CD14-positive monocyte (primary cell): Measurements from ENCODE around the gene KLHL12. TPM values are rescaled to one million over a fixed set of nuclear protein-coding genes. Genes with fewer than 3 reads are reported as not detected.

ENCODE experiments used
- DNase-seq, 3 donors: peaks; one replicate each; pipeline ENCODE4 v3.0.0-alpha.2; 2011 to 2022
- H2AFZ ChIP-seq: 2 replicates; pipeline ENCODE4 v1.6.0; 2012; ENCODE audit warnings: mild to moderate bottlenecking, low read depth, low read length, inconsistent platforms; ENCODE audit not compliant: insufficient read depth, poor library complexity, severe bottlenecking
- H3K27ac ChIP-seq, 2 donors: 1 replicate in 1 of 2; 2 replicates in 1 of 2; pipeline ENCODE4 v1.5.1; 2012 to 2013; ENCODE audit warnings: low read length in 2 of 2, control low read depth in 1 of 2, inconsistent platforms in 1 of 2, low read depth in 1 of 2, mild to moderate bottlenecking in 1 of 2
- H3K27me3 ChIP-seq, 2 donors: one replicate each; pipeline versions ENCODE4 v1.6.0 to v1.6.1; 2011 to 2013; ENCODE audit warnings: low read length in 2 of 2; ENCODE audit not compliant: control insufficient read depth in 2 of 2, insufficient read depth in 2 of 2
- H3K36me3 ChIP-seq, 2 donors: replicated peaks in 1 of 2; 1 replicate in 1 of 2; 2 replicates in 1 of 2; pipeline versions ENCODE4 v1.5.1 to v1.6.1; 2012 to 2013; ENCODE audit warnings: low read length in 2 of 2, control low read depth in 1 of 2, inconsistent platforms in 1 of 2, mild to moderate bottlenecking in 1 of 2; ENCODE audit not compliant: insufficient read depth in 2 of 2, control insufficient read depth in 1 of 2
- H3K4me1 ChIP-seq, 2 donors: 1 replicate in 1 of 2; 2 replicates in 1 of 2; pipeline versions ENCODE4 v1.5.1 to v1.6.1; 2012 to 2013; ENCODE audit warnings: low read length in 2 of 2, control low read depth in 1 of 2, inconsistent platforms in 1 of 2, mild to moderate bottlenecking in 1 of 2, moderate library complexity in 1 of 2; ENCODE audit not compliant: insufficient read depth in 2 of 2, control insufficient read depth in 1 of 2
- H3K4me2 ChIP-seq: replicated peaks from 2 replicates; pipeline ENCODE3; 2012; ENCODE audit warnings: low read length, moderate library complexity, mild to moderate bottlenecking; ENCODE audit not compliant: poor library complexity, severe bottlenecking; ENCODE audit errors: extremely low read depth
- H3K4me3 ChIP-seq, 3 experiments: fragments of 200-600 bp in 1 of 3; sonication (generic) in 1 of 3; replicated peaks in 1 of 3; 1 replicate in 2 of 3; 2 replicates in 1 of 3; pipeline ENCODE4 v1.5.1; 2011 to 2013; ENCODE audit warnings: low read length in 3 of 3, mild to moderate bottlenecking in 3 of 3, control low read depth in 2 of 3, low read depth in 2 of 3, inconsistent platforms in 1 of 3, moderate library complexity in 1 of 3
- H3K79me2 ChIP-seq: 2 replicates; pipeline ENCODE4 v1.6.0; 2012; ENCODE audit warnings: mild to moderate bottlenecking, control low read depth, inconsistent platforms, low read length, moderate library complexity; ENCODE audit not compliant: insufficient read depth
- H3K9ac ChIP-seq: 2 replicates; pipeline ENCODE4 v1.6.0; 2017; ENCODE audit warnings: low read length, mild to moderate bottlenecking; ENCODE audit not compliant: insufficient read depth, poor library complexity, severe bottlenecking
- H3K9me3 ChIP-seq, 2 donors: replicated peaks in 1 of 2; 1 replicate in 1 of 2; 2 replicates in 1 of 2; pipeline versions ENCODE4 v1.5.1 to v1.6.1; 2012 to 2013; ENCODE audit warnings: low read length in 2 of 2, control low read depth in 1 of 2; ENCODE audit not compliant: control insufficient read depth in 1 of 2, insufficient read depth in 1 of 2
- H4K20me1 ChIP-seq: 2 replicates; pipeline ENCODE4 v1.6.0; 2012; ENCODE audit warnings: mild to moderate bottlenecking, low read length, control low read depth, moderate library complexity; ENCODE audit not compliant: insufficient read depth
- H3K27ac Mint-ChIP-seq, 7 donors: one replicate each; pipeline ENCODE4 v1.8.0; 2020; ENCODE audit warnings: mild to moderate bottlenecking in 7 of 7, mixed read lengths in 7 of 7, moderate library complexity in 6 of 7, inconsistent platforms in 2 of 7
- H3K27me3 Mint-ChIP-seq, 3 donors: one replicate each; pipeline ENCODE4 v1.8.0; 2021 to 2022; ENCODE audit warnings: low read depth in 3 of 3, mild to moderate bottlenecking in 3 of 3, mixed read lengths in 3 of 3, moderate library complexity in 3 of 3, inconsistent platforms in 1 of 3
- H3K36me3 Mint-ChIP-seq, 2 donors: one replicate each; pipeline ENCODE4 v1.8.0; 2020; ENCODE audit warnings: mixed read lengths in 2 of 2, inconsistent platforms in 1 of 2, mild to moderate bottlenecking in 1 of 2
- H3K4me1 Mint-ChIP-seq: one replicate; pipeline ENCODE4 v1.8.0; 2020; ENCODE audit warnings: mild to moderate bottlenecking, mixed read lengths
- H3K4me3 Mint-ChIP-seq, 2 donors: one replicate each; pipeline ENCODE4 v1.8.0; 2020; ENCODE audit warnings: mild to moderate bottlenecking in 2 of 2, mixed read lengths in 2 of 2, moderate library complexity in 1 of 2
- H3K9me3 Mint-ChIP-seq, 7 donors: one replicate each; pipeline ENCODE4 v1.8.0; 2020 to 2022; ENCODE audit warnings: mixed read lengths in 7 of 7, mild to moderate bottlenecking in 6 of 7, moderate library complexity in 6 of 7, inconsistent platforms in 2 of 7
- CTCF ChIP-seq: fragments of 200-600 bp; IDR thresholded peaks from one replicate; pipeline ENCODE4 v1.8.0; 2022; ENCODE audit warnings: antibody characterized with exemption, mild to moderate bottlenecking
- WGBS: methylation state at CpG from one replicate; pipeline ENCODE4 v1.1.5; 2013; ENCODE audit warnings: missing lambda C conversion rate; ENCODE audit not compliant: insufficient coverage; 5-methylcytosine and 5-hydroxymethylcytosine counted together
- intact Hi-C, 2 donors: fragments of 100-400 bp; cut with micrococcal nuclease; formaldehyde crosslinking; loops; one replicate each; pipeline versions ENCODE4 v1.15.0 to v1.15.1; 2023
- polyA plus RNA-seq, 3 donors: library from polyadenylated mRNA; depleted of rRNA in 1 of 3; unstranded in 2 of 3; stranded (reverse) in 1 of 3; fragments of 300-500 nt in 2 of 3; fragments of >200 nt in 1 of 3; fragmentation: Illumina TruSeq in 2 of 3; gene quantifications; 1 replicate in 2 of 3; 2 replicates in 1 of 3; pipeline ENCODE4 v1.2.3, GENCODE V29; 2012 to 2021
- small RNA-seq: library from RNA; depleted of rRNA; stranded (forward); fragments of <200 nt; gene quantifications from one replicate; pipeline ENCODE3, GENCODE V24; 2012; ENCODE audit warnings: low read depth; ENCODE audit not compliant: insufficient read length

KLHL12 gene
- polyA plus RNA-seq, 3 donors: 20.7 to 36.7 (median 21.9) TPM

GRCh38 chr1:202843081-202843480 lies 84.0 kb downstream of the KLHL12 start:
- Histone ChIP-seq H3K27ac (no peak overlapping the region), H3K79me2 (no peaks in the 10 kb centered on the region), H3K36me3 (no peaks in the 10 kb centered on the region), H3K4me3 (no peak overlapping the region), H4K20me1 (no peaks in the 10 kb centered on the region), H3K4me2 (no peak overlapping the region), H3K9ac (no peak overlapping the region), H3K27me3 (no peaks in the 10 kb centered on the region), H3K4me1 (peaks cover 0 to 6% of the 10 kb centered on the region in 2 donors), H2AFZ (no peak overlapping the region), H3K9me3 (no peaks in the 10 kb centered on the region)
- H3K9me3 Mint-ChIP-seq: peaks cover 0 to 4% (median 0%) of the 10 kb centered on the region in 7 donors
- H3K4me3 Mint-ChIP-seq: no peak overlapping the region
- intact Hi-C loops: no loop called here
- WGBS: 95% methylated on average over 10 of the region's 11 CpGs
- H3K27ac Mint-ChIP-seq: no peak overlapping the region
- H3K4me1 Mint-ChIP-seq: peaks cover 12% of the 10 kb centered on the region
- H3K36me3 Mint-ChIP-seq: no peaks in the 10 kb centered on the region
- DNase-seq: no peak
- no peak for TF ChIP-seq CTCF
- peaks cover 0 to 4% (median 1%) of the 10 kb centered on the region in 3 donors for H3K27me3 Mint-ChIP-seq

Small RNAs within 50 kb of the gene (small RNA-seq; reads per million reads assigned to genes)
- gene RF00019: not detected

Other genes with a start within 250 kb of the KLHL12 start
- not detected for gene SYT2, start 216.8 kb downstream of the KLHL12 start, polyA plus RNA-seq
- gene KDM5B, start 118.8 kb downstream of the KLHL12 start, polyA plus RNA-seq: 10 to 100 TPM in 2 of 3 donors, 1 to 10 TPM in 1; 3.4 to 12.5 (median 10.6) TPM
- 1 to 10 TPM in 1 of 3 donors, not detected in 2; 1.0 TPM for gene PCAT6, start 116.3 kb downstream of the KLHL12 start, polyA plus RNA-seq
- gene RABIF, start 38.1 kb downstream of the KLHL12 start, polyA plus RNA-seq: 10 to 100 TPM in 2 of 3 donors, 1 to 10 TPM in 1; 7.8 to 24.6 (median 22.8) TPM
- 100 to 1,000 TPM; 140 to 216 (median 197) TPM for gene ADIPOR1, start 31.1 kb upstream of the KLHL12 start, polyA plus RNA-seq
- gene CYB5R1, start 40.0 kb upstream of the KLHL12 start, polyA plus RNA-seq: 10 to 100 TPM; 49.7 to 70.5 (median 65.0) TPM
- 10 to 100 TPM; 60.5 to 84.9 (median 70.0) TPM for gene TMEM183A, start 80.1 kb upstream of the KLHL12 start, polyA plus RNA-seq
- gene PPFIA4, start 99.3 kb upstream of the KLHL12 start, polyA plus RNA-seq: 1 to 10 TPM in 1 of 3 donors, under 1 TPM in 2; 0.52 to 1.0 (median 0.97) TPM
- not detected for gene MYOG, start 158.8 kb upstream of the KLHL12 start, polyA plus RNA-seq
- gene ADORA1, start 200.5 kb upstream of the KLHL12 start, polyA plus RNA-seq: 1 to 10 TPM in 1 of 3 donors, under 1 TPM in 1, not detected in 1; 0.13 to 1.1 TPM
- under 1 TPM; 0.04 to 0.52 (median 0.16) TPM for gene MYBPH, start 248.6 kb upstream of the KLHL12 start, polyA plus RNA-seq